Measurements from ENCODE around the gene EVI5L.

The EVI5L gene

GRCh38 chr19:7860714-7861618 is 30.9 kb downstream of the EVI5L start:
- DNase-seq (ENCODE audit: low spot score): no peak

GRCh38 chr19:7861619-7862412 is 31.8 kb downstream of the EVI5L start:
- no peak for DNase-seq (ENCODE audit: low spot score)

GRCh38 chr19:7862413-7862951 is 32.5 kb downstream of the EVI5L start:
- DNase-seq (ENCODE audit: low spot score): peak; percentile 45

- DNase-seq (ENCODE audit: low spot score): no peak
These were observed 33.3 kb downstream of the EVI5L start for GRCh38 chr19:7863157-7863970.

- DNase-seq (ENCODE audit: low spot score): no peak
These were observed 34.1 kb downstream of the EVI5L start for GRCh38 chr19:7863971-7864689.

GRCh38 chr19:7864690-7865074 is 34.7 kb downstream of the EVI5L start:
- no peak for DNase-seq (ENCODE audit: low spot score)

- DNase-seq (ENCODE audit: low spot score): no peak
These were observed 35.4 kb downstream of the EVI5L start for GRCh38 chr19:7865262-7865911.

GRCh38 chr19:7866399-7867091 is 36.5 kb downstream of the EVI5L start:
- no peak for DNase-seq (ENCODE audit: low spot score)

- DNase-seq (ENCODE audit: low spot score): no peak
These were observed 37.2 kb downstream of the EVI5L start for GRCh38 chr19:7867092-7867844.

GRCh38 chr19:7868326-7868670 is 38.3 kb downstream of the EVI5L start:
- no peak for DNase-seq (ENCODE audit: low spot score)

- peak; percentile 82 for DNase-seq (ENCODE audit: low spot score)
These were observed 38.8 kb downstream of the EVI5L start for GRCh38 chr19:7868671-7869452.

- peak; percentile 62 for DNase-seq (ENCODE audit: low spot score)
These were observed 39.5 kb downstream of the EVI5L start for GRCh38 chr19:7869453-7869909.

- DNase-seq (ENCODE audit: low spot score): peak; percentile 38
These were observed 40.0 kb downstream of the EVI5L start for GRCh38 chr19:7869910-7870511.

GRCh38 chr19:7870571-7871436 is 40.8 kb downstream of the EVI5L start:
- peak; percentile 60 for DNase-seq (ENCODE audit: low spot score)

GRCh38 chr19:7871437-7872305 is 41.7 kb downstream of the EVI5L start:
- DNase-seq (ENCODE audit: low spot score): peak; percentile 80

All from kidney tubule cell (primary cell).